Tibial artery (tissue), 4 donors: ENCODE data around the gene CDC42.
"Not testable (repeated sequence)": the region's sequence is repeated elsewhere in the genome, so short reads cannot be mapped to it uniquely, and the experiment has no call there.

Experiments used
- DNase-seq, 2 donors: peaks; one replicate each; pipeline ENCODE4 v3.0.0-alpha.2; 2019
- H3K27ac ChIP-seq, 2 donors: fragments of 200-600 bp; sonication (generic) in 1 of 2; 1 replicate in 1 of 2; 2 replicates in 1 of 2; pipeline ENCODE4 v1.5.1; 2018 to 2019; ENCODE audit warnings: mild to moderate bottlenecking in 1 of 2
- H3K27me3 ChIP-seq, 2 donors: fragments of 200-600 bp; sonication (generic) in 1 of 2; one replicate each; pipeline versions ENCODE4 v1.5.1 to v1.6.0; 2016 to 2019
- H3K36me3 ChIP-seq, 3 donors: fragments of 200-600 bp; sonication (generic) in 2 of 3; one replicate each; pipeline ENCODE4 v1.5.1; 2016 to 2019; ENCODE audit warnings: mild to moderate bottlenecking in 2 of 3
- H3K4me1 ChIP-seq, 4 donors: fragments of 200-600 bp; sonication (generic) in 2 of 4; 1 replicate in 3 of 4; 2 replicates in 1 of 4; pipeline ENCODE4 v1.5.1; 2016 to 2019
- H3K4me3 ChIP-seq, 2 donors: fragments of 200-600 bp; sonication (generic) in 1 of 2; 1 replicate in 1 of 2; 2 replicates in 1 of 2; pipeline ENCODE4 v1.5.1; 2018 to 2019; ENCODE audit warnings: mild to moderate bottlenecking in 2 of 2
- H3K9me3 ChIP-seq, 3 donors: fragments of 200-600 bp; sonication (generic) in 1 of 3; one replicate each; pipeline ENCODE4 v1.5.1; 2016 to 2019
- CTCF ChIP-seq, 2 experiments: fragments of 200-600 bp in 1 of 2; fragments of 450-650 bp in 1 of 2; IDR thresholded peaks; one replicate each; pipeline ENCODE4 v1.5.1; 2017 to 2019; ENCODE audit warnings: antibody characterized with exemption in 2 of 2, mild to moderate bottlenecking in 1 of 2, moderate library complexity in 1 of 2
- intact Hi-C: fragments of 100-400 bp; cut with DNase I; formaldehyde crosslinking; loops from one replicate; pipeline ENCODE4 v1.15.0; 2023; ENCODE audit warnings: low total_unique reads

CDC42 gene

GRCh38 chr1:22089787-22090186 is 37.3 kb downstream of the CDC42 start:
- no peak for DNase-seq
- Histone ChIP-seq H3K4me1 (peaks cover 0 to 63% (median 32%) of the 10 kb centered on the region in 4 donors), H3K4me3 (peak overlapping the region in 1 of 2 donors; percentile 20), H3K9me3 (no peaks in the 10 kb centered on the region), H3K36me3 (peaks cover 19 to 42% (median 28%) of the 10 kb centered on the region in 3 donors), H3K27me3 (no peaks in the 10 kb centered on the region), H3K27ac (peak overlapping the region in 1 of 2 donors; percentile 27)
- intact Hi-C loops, result no loop called here
- TF ChIP-seq CTCF (IDR thresholded peaks at IDR 0.05), result no peak

- H3K36me3 ChIP-seq, result peaks cover 15 to 49% (median 34%) of the 10 kb centered on the region in 3 donors
- no peak overlapping the region for H3K27ac ChIP-seq
- no peaks in the 10 kb centered on the region for H3K27me3 ChIP-seq
- no peak overlapping the region for H3K4me3 ChIP-seq
- intact Hi-C loops, result no loop called here
- no peak for DNase-seq
- TF ChIP-seq CTCF (IDR thresholded peaks at IDR 0.05), result no peak
- H3K9me3 ChIP-seq, result no peaks in the 10 kb centered on the region
- H3K4me1 ChIP-seq, result peaks cover 0 to 60% (median 32%) of the 10 kb centered on the region in 4 donors
Measured at GRCh38 chr1:22090867-22091266, 38.4 kb downstream of the CDC42 start.

DNA sequence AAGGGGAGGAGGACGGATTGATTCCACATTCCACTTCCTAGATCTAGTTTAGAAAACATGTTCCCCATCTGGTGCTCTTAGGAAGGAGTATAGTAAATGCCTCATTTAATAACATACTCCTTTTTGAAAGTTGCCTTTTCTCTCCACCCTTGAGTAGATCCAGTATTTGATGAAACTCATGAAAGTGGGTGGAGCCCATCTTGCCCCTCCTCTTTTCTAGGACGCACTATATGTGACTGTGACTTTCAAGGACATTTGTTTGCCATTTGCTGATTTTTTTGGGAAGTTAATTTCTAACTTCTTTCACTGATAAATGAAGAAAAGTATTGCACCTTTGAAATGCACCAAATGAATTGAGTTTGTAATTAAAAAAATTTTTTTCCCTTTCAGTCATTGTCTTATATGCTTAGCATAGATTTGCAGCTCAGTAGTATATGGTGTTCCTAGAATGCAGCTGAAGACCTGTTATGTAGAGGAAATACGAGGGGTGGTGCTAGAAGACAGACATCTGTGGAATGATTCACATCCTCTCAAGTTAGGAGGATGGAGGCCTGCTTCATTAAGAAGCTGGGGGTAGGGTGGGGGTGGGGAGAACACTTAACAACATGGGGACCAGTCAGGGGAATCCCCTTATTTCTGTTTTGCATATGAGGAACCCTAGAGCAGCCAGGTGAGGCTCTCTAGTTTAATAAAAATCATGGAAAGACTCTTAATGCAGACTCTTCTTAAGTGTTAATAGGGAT is 39.7 kb downstream of the CDC42 start:
- H3K4me3 ChIP-seq, H3K27ac ChIP-seq, H3K9me3 ChIP-seq, DNase-seq, H3K27me3 ChIP-seq, intact Hi-C loops: not testable (repeated sequence)
- Histone ChIP-seq H3K4me1 (peaks cover 0 to 51% (median 31%) of the 10 kb centered on the region in 4 donors), H3K36me3 (peaks cover 15 to 50% (median 34%) of the 10 kb centered on the region in 3 donors)

- intact Hi-C loops, result no loop called here
- TF ChIP-seq CTCF (IDR thresholded peaks at IDR 0.05), result no peak
- H3K4me1 ChIP-seq, result peaks cover 0 to 39% (median 26%) of the 10 kb centered on the region in 4 donors
- peaks cover 24 to 58% (median 42%) of the 10 kb centered on the region in 3 donors for H3K36me3 ChIP-seq
- no peaks in the 10 kb centered on the region for H3K27me3 ChIP-seq
- no peak for DNase-seq
- no peaks in the 10 kb centered on the region for H3K9me3 ChIP-seq
- no peak overlapping the region for H3K4me3 ChIP-seq
- no peak overlapping the region for H3K27ac ChIP-seq
Measured at GRCh38 chr1:22093513-22093912, 41.0 kb downstream of the CDC42 start.

- Histone ChIP-seq H3K36me3 (peaks cover 29 to 69% (median 47%) of the 10 kb centered on the region in 3 donors), H3K4me1 (peaks cover 0 to 15% (median 4%) of the 10 kb centered on the region in 4 donors), H3K9me3 (no peaks in the 10 kb centered on the region), H3K4me3 (no peak overlapping the region), H3K27ac (no peak overlapping the region), H3K27me3 (no peaks in the 10 kb centered on the region)
- no peak for DNase-seq
- no peak for TF ChIP-seq CTCF (IDR thresholded peaks at IDR 0.05)
- intact Hi-C loops, result no loop called here
Measured at GRCh38 chr1:22096036-22096435, 43.5 kb downstream of the CDC42 start.

DNA sequence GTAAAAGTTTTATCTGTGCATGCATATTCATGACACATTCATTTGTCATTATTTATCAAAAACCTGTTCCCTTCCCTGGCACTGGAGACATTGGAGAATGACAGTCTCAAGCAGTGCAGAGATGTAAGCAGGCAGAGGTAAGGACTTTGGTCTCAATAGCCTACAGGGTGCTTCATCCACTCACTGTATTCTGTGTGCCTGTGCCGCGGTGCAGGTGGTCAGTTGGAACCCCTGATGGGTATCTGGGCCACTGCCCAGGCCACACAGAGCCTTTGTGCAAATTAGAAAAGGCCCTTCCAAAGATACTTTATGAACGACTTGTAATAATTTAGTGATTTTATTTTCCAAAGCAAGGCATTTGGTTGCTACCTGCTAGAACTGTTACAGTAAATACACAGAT is 44.0 kb downstream of the CDC42 start:
- Histone ChIP-seq H3K27me3 (no peaks in the 10 kb centered on the region), H3K4me3 (no peak overlapping the region), H3K4me1 (peaks cover 0 to 15% (median 2%) of the 10 kb centered on the region in 4 donors), H3K36me3 (peaks cover 29 to 69% (median 47%) of the 10 kb centered on the region in 3 donors), H3K9me3 (no peaks in the 10 kb centered on the region), H3K27ac (no peak overlapping the region)
- intact Hi-C loops, result no loop called here
- no peak for DNase-seq
- TF ChIP-seq CTCF (IDR thresholded peaks at IDR 0.05), result no peak
